ENCODE measurements around the gene ZSWIM4. TPM values are rescaled to one million over a fixed set of nuclear protein-coding genes. Genes with fewer than 3 reads are reported as not detected.

Gene ZSWIM4
- polyA plus RNA-seq, 3 donors: 0.19 to 1.1 (median 0.23) TPM

GRCh38 chr19:13803038-13803437 lies 7.8 kb downstream of the ZSWIM4 start:
- WGBS (ENCODE audit: insufficient coverage): 95% methylated on average over 6 of the region's 9 CpGs
- Histone ChIP-seq H3K9ac (ENCODE audit: insufficient read depth, low read length, poor library complexity, severe bottlenecking) (no peak overlapping the region), H3K9me3 (replicated peaks in 1 of 2; ENCODE audit: control insufficient read depth in 1 of 2, insufficient read depth in 1 of 2, low read length in 2 of 2) (no peaks in the 10 kb centered on the region), H3K27me3 (ENCODE audit: control insufficient read depth in 2 of 2, insufficient read depth in 2 of 2, low read length in 2 of 2) (no peaks in the 10 kb centered on the region), H2AFZ (ENCODE audit: insufficient read depth, low read depth, low read length, poor library complexity, severe bottlenecking) (no peak overlapping the region), H3K27ac (ENCODE audit: low read depth in 1 of 2, low read length in 2 of 2) (no peak overlapping the region), H4K20me1 (ENCODE audit: insufficient read depth, low read length) (no peaks in the 10 kb centered on the region), H3K4me3 (replicated peaks in 1 of 3; ENCODE audit: low read depth in 2 of 3, low read length in 3 of 3) (no peak overlapping the region), H3K4me1 (ENCODE audit: control insufficient read depth in 1 of 2, insufficient read depth in 2 of 2, low read length in 2 of 2) (no peaks in the 10 kb centered on the region), H3K36me3 (replicated peaks in 1 of 2; ENCODE audit: control insufficient read depth in 1 of 2, insufficient read depth in 2 of 2, low read length in 2 of 2) (peaks cover 0 to 11% of the 10 kb centered on the region in 2 donors), H3K4me2 (replicated peaks; ENCODE audit: extremely low read depth, low read length, poor library complexity, severe bottlenecking) (no peak overlapping the region), H3K79me2 (ENCODE audit: insufficient read depth, low read length) (no peaks in the 10 kb centered on the region)
- H3K9me3 Mint-ChIP-seq: peaks cover 0 to 2% (median 0%) of the 10 kb centered on the region in 7 donors
- H3K4me1 Mint-ChIP-seq: peaks cover under 1% of the 10 kb centered on the region
- no peak for TF ChIP-seq CTCF (IDR thresholded peaks at IDR 0.05)
- H3K27me3 Mint-ChIP-seq (ENCODE audit: low read depth in 3 of 3): peaks cover 0 to 2% (median 0%) of the 10 kb centered on the region in 3 donors
- H3K4me3 Mint-ChIP-seq: no peak overlapping the region
- H3K27ac Mint-ChIP-seq: no peak overlapping the region
- intact Hi-C loops (cut with micrococcal nuclease): no loop called here
- no peak for DNase-seq
- peaks cover 9 to 25% of the 10 kb centered on the region in 2 donors for H3K36me3 Mint-ChIP-seq

GRCh38 chr19:13804830-13805683 lies 9.8 kb downstream of the ZSWIM4 start:
- Mint-ChIP-seq H3K4me3 (no peak overlapping the region), H3K9me3 (peaks cover 0 to 2% (median 0%) of the 10 kb centered on the region in 7 donors), H3K4me1 (no peaks in the 10 kb centered on the region), H3K27me3 (ENCODE audit: low read depth in 3 of 3) (peaks cover 0 to 2% (median 0%) of the 10 kb centered on the region in 3 donors), H3K27ac (no peak overlapping the region), H3K36me3 (peaks cover 16 to 35% of the 10 kb centered on the region in 2 donors)
- TF ChIP-seq CTCF (IDR thresholded peaks at IDR 0.05): no peak
- no peak overlapping the region for H3K9ac ChIP-seq (ENCODE audit: insufficient read depth, low read length, poor library complexity, severe bottlenecking)
- no peaks in the 10 kb centered on the region for H3K9me3 ChIP-seq (replicated peaks in 1 of 2; ENCODE audit: control insufficient read depth in 1 of 2, insufficient read depth in 1 of 2, low read length in 2 of 2)
- 93% methylated on average over 35 of the region's 35 CpGs for WGBS (ENCODE audit: insufficient coverage)
- no peak overlapping the region for H2AFZ ChIP-seq (ENCODE audit: insufficient read depth, low read depth, low read length, poor library complexity, severe bottlenecking)
- H3K27me3 ChIP-seq (ENCODE audit: control insufficient read depth in 2 of 2, insufficient read depth in 2 of 2, low read length in 2 of 2): no peaks in the 10 kb centered on the region
- H3K79me2 ChIP-seq (ENCODE audit: insufficient read depth, low read length): no peaks in the 10 kb centered on the region
- DNase-seq: no peak
- peaks cover 6 to 24% of the 10 kb centered on the region in 2 donors for H3K36me3 ChIP-seq (replicated peaks in 1 of 2; ENCODE audit: control insufficient read depth in 1 of 2, insufficient read depth in 2 of 2, low read length in 2 of 2)
- no peaks in the 10 kb centered on the region for H4K20me1 ChIP-seq (ENCODE audit: insufficient read depth, low read length)
- H3K4me2 ChIP-seq (replicated peaks; ENCODE audit: extremely low read depth, low read length, poor library complexity, severe bottlenecking): no peak overlapping the region
- H3K4me3 ChIP-seq (replicated peaks in 1 of 3; ENCODE audit: low read depth in 2 of 3, low read length in 3 of 3): no peak overlapping the region
- no peak overlapping the region for H3K27ac ChIP-seq (ENCODE audit: low read depth in 1 of 2, low read length in 2 of 2)
- no peaks in the 10 kb centered on the region for H3K4me1 ChIP-seq (ENCODE audit: control insufficient read depth in 1 of 2, insufficient read depth in 2 of 2, low read length in 2 of 2)
- intact Hi-C loops (cut with micrococcal nuclease): no loop called here

Data from CD14-positive monocyte (primary cell).